Keratinocyte (primary cell): ENCODE measurements around the gene IMPDH1.

Source experiments
- EZH2 ChIP-seq: IDR thresholded peaks from one replicate; pipeline ENCODE4 v1.6.1; 2012; ENCODE audit warnings: inconsistent platforms, mild to moderate bottlenecking, low read length, moderate library complexity
- TF ChIP-seq, protein P1 (sequence below), 3 experiments: IDR thresholded peaks in 1 of 3; conservative IDR thresholded peaks in 1 of 3; optimal IDR thresholded peaks in 1 of 3; 2 replicates in 2 of 3; 3 replicates in 1 of 3; pipeline versions ENCODE3 to v1.5.1; 2011; ENCODE audit warnings: low read length in 3 of 3, mild to moderate bottlenecking in 3 of 3, moderate library complexity in 2 of 3, control low read depth in 1 of 3, inconsistent platforms in 1 of 3; ENCODE audit not compliant: insufficient read depth in 2 of 3; ENCODE audit errors: extremely low read depth in 1 of 3

DNA sequence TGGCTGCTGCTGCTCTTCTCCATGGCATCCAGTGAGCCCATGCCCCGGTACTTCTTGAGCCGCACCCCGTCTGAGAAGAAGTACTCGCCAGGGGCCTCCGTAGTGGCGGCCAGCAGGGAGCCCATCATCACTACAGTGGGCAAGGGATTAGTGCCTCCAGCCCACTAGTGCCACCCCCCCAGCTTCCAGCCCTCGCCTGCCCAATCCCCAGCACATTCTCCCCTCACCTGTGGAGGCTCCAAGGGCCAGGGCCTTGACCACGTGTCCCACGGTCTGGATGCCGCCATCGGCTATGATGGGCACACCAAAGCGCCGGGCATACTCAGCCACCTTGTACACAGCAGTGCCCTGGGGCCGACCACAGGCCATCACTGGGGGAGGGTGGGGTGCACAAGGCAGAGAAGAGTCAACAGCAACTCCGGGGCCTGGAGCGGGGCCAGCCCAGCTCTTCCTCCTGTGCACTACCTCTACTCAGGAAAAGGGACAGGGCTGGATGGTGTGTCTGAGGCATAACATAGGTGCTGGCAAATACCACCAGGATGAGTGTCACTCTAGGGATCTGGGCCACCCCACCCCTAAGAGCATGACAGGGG is 14.8 kb downstream of the IMPDH1 start:
- TF ChIP-seq, protein P1, sequence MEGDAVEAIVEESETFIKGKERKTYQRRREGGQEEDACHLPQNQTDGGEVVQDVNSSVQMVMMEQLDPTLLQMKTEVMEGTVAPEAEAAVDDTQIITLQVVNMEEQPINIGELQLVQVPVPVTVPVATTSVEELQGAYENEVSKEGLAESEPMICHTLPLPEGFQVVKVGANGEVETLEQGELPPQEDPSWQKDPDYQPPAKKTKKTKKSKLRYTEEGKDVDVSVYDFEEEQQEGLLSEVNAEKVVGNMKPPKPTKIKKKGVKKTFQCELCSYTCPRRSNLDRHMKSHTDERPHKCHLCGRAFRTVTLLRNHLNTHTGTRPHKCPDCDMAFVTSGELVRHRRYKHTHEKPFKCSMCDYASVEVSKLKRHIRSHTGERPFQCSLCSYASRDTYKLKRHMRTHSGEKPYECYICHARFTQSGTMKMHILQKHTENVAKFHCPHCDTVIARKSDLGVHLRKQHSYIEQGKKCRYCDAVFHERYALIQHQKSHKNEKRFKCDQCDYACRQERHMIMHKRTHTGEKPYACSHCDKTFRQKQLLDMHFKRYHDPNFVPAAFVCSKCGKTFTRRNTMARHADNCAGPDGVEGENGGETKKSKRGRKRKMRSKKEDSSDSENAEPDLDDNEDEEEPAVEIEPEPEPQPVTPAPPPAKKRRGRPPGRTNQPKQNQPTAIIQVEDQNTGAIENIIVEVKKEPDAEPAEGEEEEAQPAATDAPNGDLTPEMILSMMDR (optimal IDR thresholded peaks at IDR 0.05 in 1 of 3, IDR thresholded peaks at IDR 0.05 in 1 of 3, conservative IDR thresholded peaks at IDR 0.05 in 1 of 3; ENCODE audit: extremely low read depth in 1 of 3, insufficient read depth in 2 of 3, low read length in 3 of 3) = no peak
- TF ChIP-seq EZH2 = no peak
